Fibroblast of pulmonary artery (primary cell): ENCODE results near the gene ST7.

ENCODE experiments used
- DNase-seq: peaks from one replicate; pipeline ENCODE4 v3.0.0-alpha.2; 2010; ENCODE audit warnings: low read depth
- H3K4me3 ChIP-seq: replicated peaks from 2 replicates; pipeline ENCODE4 v1.5.1; 2011; ENCODE audit warnings: low read depth, mild to moderate bottlenecking, control low read depth, low read length, moderate library complexity
- CTCF ChIP-seq: IDR thresholded peaks from 2 replicates; pipeline ENCODE4 v1.5.1; 2011; ENCODE audit warnings: mild to moderate bottlenecking, control low read depth, low read length, inconsistent platforms; ENCODE audit errors: missing control alignments

Gene ST7

GRCh38 chr7:116949941-116950801 lies 3.1 kb upstream of the ST7 start:
- no peak for TF ChIP-seq CTCF
- DNase-seq, result no peak
- H3K4me3 ChIP-seq, result no peak overlapping the region

- H3K4me3 ChIP-seq, result no peak overlapping the region
- no peak for TF ChIP-seq CTCF
- DNase-seq, result no peak
Observed at GRCh38 chr7:116950889-116951351, 2.4 kb upstream of the ST7 start.

GRCh38 chr7:116951366-116952292 lies 1.7 kb upstream of the ST7 start:
- no peak for TF ChIP-seq CTCF
- DNase-seq, result no peak
- H3K4me3 ChIP-seq, result no peak overlapping the region

GRCh38 chr7:116952635-116953371 lies 498 bp upstream of the ST7 start:
- peak overlapping the region; percentile 76 for H3K4me3 ChIP-seq
- TF ChIP-seq CTCF, result no peak
- peak; percentile 60 for DNase-seq

- DNase-seq, result peak; percentile 88
- H3K4me3 ChIP-seq, result peak overlapping the region; percentile 68
- TF ChIP-seq CTCF, result no peak
Observed at GRCh38 chr7:116953906-116954838, 871 bp downstream of the ST7 start.
